GM12878 (cell line): ENCODE data around the gene EYS. TPM values are rescaled to one million over a fixed set of nuclear protein-coding genes. Genes with fewer than 3 reads are reported as not detected.

Source experiments
- ATAC-seq: fragments of 200-7000 bp; cut with Tn5 transposase; 3 replicates; pipeline ENCODE4 v1.9.1; 2020; ENCODE audit warnings: mild to moderate bottlenecking, moderate library complexity
- BruUV-seq: library from RNA; stranded (reverse); fragments of 400-500 nt; replicated peaks from 2 replicates; lab custom pipeline; 2021; lab: Mats Ljungman, UMichigan
- CTCF ChIA-PET: fragments of 300-600 bp; sonication (Branson Sonifier 250); formaldehyde crosslinking; extraction: SDS; loops from one replicate; lab custom pipeline; 2021; ENCODE audit warnings: inconsistent platforms; lab: Yijun Ruan, JAX
- POLR2A ChIA-PET: fragments of 350-600 bp; formaldehyde crosslinking; extraction: SDS; loops from one replicate; lab custom pipeline; 2021; ENCODE audit warnings: inconsistent platforms; lab: Charles Lee
- RAD21 ChIA-PET: fragments of 300-600 bp; sonication (Branson Sonifier 250); formaldehyde crosslinking; loops from one replicate; lab custom pipeline; 2023; ENCODE audit warnings: antibody characterized with exemption; ENCODE audit not compliant: unreplicated experiment; lab: Charles Lee
- SMC1A ChIA-PET: fragments of 300-600 bp; sonication (Branson Sonifier 250); formaldehyde crosslinking; loops from one replicate; lab custom pipeline; 2023; ENCODE audit not compliant: unreplicated experiment, uncharacterized antibody; lab: Charles Lee
- DNase-seq: peaks from one replicate; pipeline ENCODE4 v3.0.0-alpha.2; 2011; ENCODE audit warnings: low read depth, low spot score
- FAIRE-seq: peaks from 3 replicates; lab custom pipeline; 2011; peaks lifted over from hg19 to GRCh38; lab: Jason Lieb, UNC
- H2AFZ ChIP-seq: 2 replicates; pipeline ENCODE4 v1.6.0; 2011; ENCODE audit warnings: low read depth, low read length, control low read depth; ENCODE audit not compliant: control insufficient read depth
- H3K27ac ChIP-seq: 2 replicates; pipeline ENCODE4 v1.5.1; 2011; ENCODE audit warnings: control low read depth; ENCODE audit not compliant: control insufficient read depth, insufficient read depth
- H3K27me3 ChIP-seq, 2 experiments: replicated peaks in 1 of 2; 2 replicates each; pipeline versions ENCODE4 v1.6.0 to v1.6.1; 2011; ENCODE audit warnings: low read length in 1 of 2; ENCODE audit not compliant: control insufficient read depth in 2 of 2, insufficient read depth in 2 of 2
- H3K36me3 ChIP-seq, 2 experiments: 2 replicates each; pipeline ENCODE4 v1.5.1; 2011; ENCODE audit warnings: low read length in 1 of 2; ENCODE audit not compliant: control insufficient read depth in 2 of 2, insufficient read depth in 2 of 2
- H3K4me1 ChIP-seq: 2 replicates; pipeline ENCODE4 v1.6.1; 2011; ENCODE audit warnings: mild to moderate bottlenecking, low read length, moderate library complexity, mixed read lengths; ENCODE audit not compliant: control insufficient read depth, insufficient read depth
- H3K4me2 ChIP-seq: 2 replicates; pipeline ENCODE4 v1.6.0; 2011; ENCODE audit warnings: control low read depth; ENCODE audit not compliant: control insufficient read depth, insufficient read depth
- H3K4me3 ChIP-seq: fragments of 200-600 bp; sonication (generic); 2 replicates; pipeline ENCODE4 v1.5.1; 2016
- H3K79me2 ChIP-seq: 2 replicates; pipeline ENCODE4 v1.6.0; 2011; ENCODE audit warnings: low read length; ENCODE audit not compliant: control insufficient read depth, insufficient read depth
- H3K9ac ChIP-seq: 2 replicates; pipeline ENCODE4 v1.8.0; 2011; ENCODE audit warnings: low read length, control low read depth, mixed read lengths; ENCODE audit not compliant: control insufficient read depth, insufficient read depth
- H3K9me3 ChIP-seq: replicated peaks from 3 replicates; pipeline ENCODE4 v1.5.1; 2011; ENCODE audit warnings: mild to moderate bottlenecking, low read length; ENCODE audit not compliant: control insufficient read depth, insufficient read depth
- H4K20me1 ChIP-seq: 2 replicates; pipeline ENCODE4 v1.6.0; 2011; ENCODE audit not compliant: control insufficient read depth, insufficient read depth
- BMI1 ChIP-seq: fragments of 450-650 bp; IDR thresholded peaks from 2 replicates; pipeline ENCODE4 v1.6.1; 2016; ENCODE audit warnings: mild to moderate bottlenecking, moderate library complexity, borderline replicate concordance
- CUX1 ChIP-seq: IDR thresholded peaks from 2 replicates; pipeline ENCODE4 v1.6.1; 2012; ENCODE audit warnings: improper control_type of control experiment, low read depth, low read length; ENCODE audit not compliant: insufficient replicate concordance
- FOXM1 ChIP-seq: IDR thresholded peaks from 2 replicates; pipeline ENCODE4 v1.6.1; 2012; ENCODE audit warnings: low read depth, mild to moderate bottlenecking, inconsistent platforms, low read length, moderate library complexity
- JUND ChIP-seq: IDR thresholded peaks from 2 replicates; pipeline ENCODE4 v1.6.1; 2012; ENCODE audit warnings: low read depth, mild to moderate bottlenecking, low read length, improper control_type of control experiment, moderate library complexity
- KLF5 ChIP-seq: fragments of 450-650 bp; IDR thresholded peaks from 2 replicates; pipeline ENCODE4 v1.6.1; 2014; ENCODE audit warnings: mild to moderate bottlenecking; ENCODE audit not compliant: partially characterized antibody
- MXI1 ChIP-seq: fragments of 150-350 bp; IDR thresholded peaks from 2 replicates; pipeline ENCODE4 v1.6.1; 2011; ENCODE audit warnings: low read depth, mild to moderate bottlenecking, inconsistent platforms, low read length, improper control_type of control experiment
- POLR2AphosphoS2 ChIP-seq: IDR thresholded peaks from 2 replicates; pipeline ENCODE4 v1.6.1; 2011; ENCODE audit warnings: low read depth, mild to moderate bottlenecking, low read length, improper control_type of control experiment, moderate library complexity
- STAT1 ChIP-seq: fragments of 450-650 bp; conservative IDR thresholded peaks from 2 replicates; pipeline ENCODE4 v1.6.1; 2014; ENCODE audit warnings: antibody characterized with exemption, mild to moderate bottlenecking
- USF1 ChIP-seq: IDR thresholded peaks from 2 replicates; pipeline ENCODE4 v1.6.1; 2011; ENCODE audit warnings: borderline replicate concordance, low read depth, mild to moderate bottlenecking, moderate library complexity, mixed read lengths, low read length; ENCODE audit not compliant: insufficient read depth; ENCODE audit errors: extremely low read length
- ZZZ3 ChIP-seq: IDR thresholded peaks from 2 replicates; pipeline ENCODE4 v1.6.1; 2011; ENCODE audit warnings: low read depth; ENCODE audit not compliant: control insufficient read depth, insufficient read length
- WGBS: methylation state at CpG from one replicate; pipeline ENCODE4 v1.1.6; 2016; ENCODE audit warnings: low lambda C conversion rate; ENCODE audit not compliant: insufficient replicate concordance, insufficient coverage; ENCODE audit errors: missing lambda C conversion rate; 5-methylcytosine and 5-hydroxymethylcytosine counted together
- in situ Hi-C: fragments of 300-500 bp; cut with MboI; formaldehyde crosslinking; loops from 9 replicates; pipeline ENCODE4 v1.14.3; 2018; ENCODE audit warnings: mixed read lengths
- intact Hi-C: fragments of 100-400 bp; cut with micrococcal nuclease; formaldehyde crosslinking; loops from one replicate; pipeline ENCODE4 v1.14.2; 2022; ENCODE audit not compliant: unreplicated experiment
- polyA plus RNA-seq, 11 experiments: library from polyadenylated mRNA; depleted of rRNA in 4 of 11; unstranded in 6 of 11; stranded (reverse) in 5 of 11; fragments of >200 nt; fragmentation: Nextera tagmentation in 4 of 11; fragmentation: Illumina TruSeq in 1 of 11; extraction: Ambion mirVana in 4 of 11; extraction: Trizol in 1 of 11; gene quantifications; 1 replicate in 1 of 11; 2 replicates in 10 of 11; pipeline versions ENCODE4 v1.2.1 to v1.2.3, GENCODE V29; 2011 to 2016; ENCODE audit warnings: inconsistent platforms in 2 of 11, missing spikeins in 2 of 11, low read depth in 1 of 11
- total RNA-seq, 4 experiments: library from RNA; depleted of rRNA in 3 of 4; stranded (reverse); fragments of >200 nt in 3 of 4; fragmentation: Illumina TruSeq in 1 of 4; extraction: Trizol in 1 of 4; gene quantifications; 2 replicates each; pipeline versions ENCODE4 v1.2.1 to v1.2.3, GENCODE V29; 2013 to 2021
- TF ChIP-seq, protein P1 (sequence below): fragments of 450-650 bp; IDR thresholded peaks from 2 replicates; pipeline ENCODE4 v1.6.1; 2014; ENCODE audit warnings: mild to moderate bottlenecking

Gene EYS
- total and polyA plus RNA-seq, 10 of the 15 experiments (the other 5 are each of a cell fraction or from before 2014, with no cell fraction given) = under 0.01 to 0.14 (median 0.02) TPM; not detected in 1

DNA sequence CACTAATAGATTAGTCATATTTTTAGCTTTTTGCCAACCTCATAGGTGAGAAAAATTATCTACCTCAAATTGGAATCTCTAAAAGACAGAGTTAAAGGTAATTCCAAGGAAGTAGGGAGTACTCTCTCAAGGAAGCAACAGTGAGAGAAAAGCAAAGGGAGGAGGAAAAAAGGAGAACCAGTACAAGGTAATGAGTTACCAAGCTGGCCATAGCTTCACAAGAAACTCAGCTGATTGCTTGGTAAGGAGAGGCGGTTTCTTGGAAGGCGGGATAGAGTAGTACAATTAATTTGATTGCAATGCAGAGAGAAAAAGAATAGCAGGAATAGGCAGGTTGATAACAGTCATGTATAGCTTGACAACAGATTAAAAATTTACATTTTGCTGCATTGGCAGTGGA lies 1933.8 kb downstream of the EYS start:
- Histone ChIP-seq H3K9ac (no peak overlapping the region), H4K20me1 (no peaks in the 10 kb centered on the region), H3K4me1 (no peaks in the 10 kb centered on the region), H3K79me2 (no peaks in the 10 kb centered on the region), H3K27me3 (no peaks in the 10 kb centered on the region), H3K9me3 (no peaks in the 10 kb centered on the region), H3K36me3 (no peaks in the 10 kb centered on the region), H3K27ac (no peak overlapping the region), H3K4me2 (no peak overlapping the region), H3K4me3 (no peak overlapping the region), H2AFZ (no peak overlapping the region)
- 59% methylated on average over 2 of the region's 2 CpGs for WGBS
- RAD21 ChIA-PET = interaction anchor here (1.0 to 1.4 kb wide), 2 partner anchors 9 to 29 kb away, joined by 3 read pairs; no protein-coding TSS in a partner anchor
- SMC1A ChIA-PET = interaction anchor here (1.5 to 2.3 kb wide), 2 partner anchors 9 to 20 kb away, joined by 4 to 6 read pairs; no protein-coding TSS in a partner anchor
- DNase-seq (no peak), FAIRE-seq (no peak), ATAC-seq (no peak)
- CTCF ChIA-PET = interaction anchor here (1.1 to 1.6 kb wide), 3 partner anchors 9 to 41 kb away, joined by 3 to 4 read pairs (median 4); no protein-coding TSS in a partner anchor
- no peak for TF ChIP-seq USF1
- no peak for TF ChIP-seq BMI1
- no peak for TF ChIP-seq JUND
- no peak for TF ChIP-seq STAT1
- TF ChIP-seq CUX1 = no peak
- TF ChIP-seq POLR2AphosphoS2 = no peak
- TF ChIP-seq, protein P1, sequence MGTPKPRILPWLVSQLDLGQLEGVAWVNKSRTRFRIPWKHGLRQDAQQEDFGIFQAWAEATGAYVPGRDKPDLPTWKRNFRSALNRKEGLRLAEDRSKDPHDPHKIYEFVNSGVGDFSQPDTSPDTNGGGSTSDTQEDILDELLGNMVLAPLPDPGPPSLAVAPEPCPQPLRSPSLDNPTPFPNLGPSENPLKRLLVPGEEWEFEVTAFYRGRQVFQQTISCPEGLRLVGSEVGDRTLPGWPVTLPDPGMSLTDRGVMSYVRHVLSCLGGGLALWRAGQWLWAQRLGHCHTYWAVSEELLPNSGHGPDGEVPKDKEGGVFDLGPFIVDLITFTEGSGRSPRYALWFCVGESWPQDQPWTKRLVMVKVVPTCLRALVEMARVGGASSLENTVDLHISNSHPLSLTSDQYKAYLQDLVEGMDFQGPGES = no peak
- no peak for TF ChIP-seq ZZZ3
- TF ChIP-seq KLF5 = no peak
- no peak for TF ChIP-seq FOXM1
- no peak for TF ChIP-seq MXI1
- no TSS peak for BruUV-seq
- POLR2A ChIA-PET = no interaction called here
- intact Hi-C loops = no loop called here
- in situ Hi-C loops = no loop called here
